Heart right ventricle (tissue), 16 donors: ENCODE data around the gene HOXC12. TPM values are rescaled to one million over a fixed set of nuclear protein-coding genes. Genes with fewer than 3 reads are reported as not detected.

Source experiments
- ATAC-seq, 8 donors: fragments of 200-7000 bp; cut with Tn5 transposase; one replicate each; pipeline ENCODE4 v1.9.1; 2020; ENCODE audit warnings: mild to moderate bottlenecking in 8 of 8, moderate library complexity in 8 of 8, moderate number of reproducible peaks in 1 of 8
- DNase-seq, 2 donors: peaks; one replicate each; pipeline ENCODE4 v3.0.0-alpha.2; 2020
- H3K27ac ChIP-seq, 10 donors: fragments of 200-600 bp; sonication (generic) in 2 of 10; one replicate each; pipeline versions ENCODE4 v1.5.0 to v1.8.0; 2020 to 2022; ENCODE audit warnings: mild to moderate bottlenecking in 3 of 10
- H3K27me3 ChIP-seq, 7 donors: fragments of 200-600 bp; one replicate each; pipeline ENCODE4 v1.8.0; 2021 to 2022; ENCODE audit warnings: mild to moderate bottlenecking in 2 of 7
- H3K36me3 ChIP-seq, 9 donors: fragments of 200-600 bp; sonication (generic) in 1 of 9; one replicate each; pipeline versions ENCODE4 v1.5.0 to v1.8.0; 2020 to 2022; ENCODE audit warnings: mild to moderate bottlenecking in 2 of 9
- H3K4me1 ChIP-seq, 9 donors: fragments of 200-600 bp; sonication (generic) in 1 of 9; one replicate each; pipeline versions ENCODE4 v1.5.0 to v1.8.0; 2020 to 2022; ENCODE audit warnings: mild to moderate bottlenecking in 4 of 9
- H3K4me3 ChIP-seq, 10 donors: fragments of 200-600 bp; sonication (generic) in 2 of 10; one replicate each; pipeline versions ENCODE4 v1.5.0 to v1.8.0; 2020 to 2022; ENCODE audit warnings: mild to moderate bottlenecking in 7 of 10, moderate library complexity in 2 of 10
- H3K9me3 ChIP-seq, 11 donors: fragments of 200-600 bp in 10 of 11; sonication (generic) in 2 of 11; one replicate each; pipeline versions ENCODE4 v1.5.0 to v1.8.0; 2013 to 2022; ENCODE audit warnings: mild to moderate bottlenecking in 2 of 11, control low read depth in 1 of 11, moderate library complexity in 1 of 11
- WGBS, 2 donors: extraction: QIAGEN DNeasy Blood & Tissue Kit; methylation state at CpG; one replicate each; pipeline ENCODE4 v1.1.7; 2013; ENCODE audit warnings: inconsistent platforms in 1 of 2; 5-methylcytosine and 5-hydroxymethylcytosine counted together
- intact Hi-C, 10 donors: fragments of 100-400 bp; cut with DNase I; formaldehyde crosslinking; loops; one replicate each; pipeline versions ENCODE4 v1.11.1 to v1.14.2; 2022
- polyA plus RNA-seq, 2 donors: library from polyadenylated mRNA; stranded (reverse); fragments of 200-250 nt; gene quantifications; one replicate each; pipeline ENCODE4 v1.2.3, GENCODE V29; 2013
- total RNA-seq, 10 donors: library from RNA; stranded (reverse); fragmentation: NEBNext Ultra II Directional in 3 of 10; extraction: Animal tissue kit (Norgen Biotek cat#: 25700) in 3 of 10; gene quantifications; one replicate each; pipeline versions ENCODE4 v1.2.1 to v1.2.4, GENCODE V29; 2021 to 2023
- TF ChIP-seq, protein P1 (sequence below), 9 donors: fragments of 200-600 bp; sonication (generic) in 2 of 9; IDR thresholded peaks; one replicate each; pipeline versions ENCODE4 v1.5.0 to v1.8.0; 2021 to 2022; ENCODE audit warnings: antibody characterized with exemption in 9 of 9, mild to moderate bottlenecking in 5 of 9, moderate library complexity in 1 of 9
- donor health status: Arrhythmogenic right ventricular cardiomyopathy.
- donor health status: ischemic (EF 13 %, LVEDD 7.1; RV severe dilation, severe dysfunction).
- donor health status: healthy with polysubstance abuse.
- donor health status: DM: no; HTN: yes; CAD: no.
- donor health status: DM: no; HTN: no; CAD: no.
- donor health status: ischemic (EF 25% LVEDD 6.9; RV normal size, moderate dysfunction).
- donor health status: ischemic (EF 25% LVEDD 5.7; RV mildly dilated, moderate dysfunction).
- donor health status: healthy.
- donor health status: DM: yes; HTN: yes; CAD: no.
- donor health status: Ischemic cardiomyopathy.
- donor health status: ischemic (EF 35%, LVEDD 5.7; RV mildly dilated, moderate dysfunction).
- donor health status: nonischemic (EF 11% LVEDD 7.7; RV severe dilation, severe dysfunction).
- donor health status: DM: yes; HTN: yes; CAD: no.
- donor health status: PGD.
- donor health status: ischemic (EF 29% LVEDD 5.4; RV normal size, mild dysfunction).
- donor health status: nonischemic (EF 23%, LVEDD 6.1; RV moderate dilation, normal function).

The HOXC12 gene
- total and polyA plus RNA-seq, 12 donors: not detected

GRCh38 chr12:53976823-53977595 lies 22.3 kb downstream of the HOXC12 start:
- TF ChIP-seq, protein P1, sequence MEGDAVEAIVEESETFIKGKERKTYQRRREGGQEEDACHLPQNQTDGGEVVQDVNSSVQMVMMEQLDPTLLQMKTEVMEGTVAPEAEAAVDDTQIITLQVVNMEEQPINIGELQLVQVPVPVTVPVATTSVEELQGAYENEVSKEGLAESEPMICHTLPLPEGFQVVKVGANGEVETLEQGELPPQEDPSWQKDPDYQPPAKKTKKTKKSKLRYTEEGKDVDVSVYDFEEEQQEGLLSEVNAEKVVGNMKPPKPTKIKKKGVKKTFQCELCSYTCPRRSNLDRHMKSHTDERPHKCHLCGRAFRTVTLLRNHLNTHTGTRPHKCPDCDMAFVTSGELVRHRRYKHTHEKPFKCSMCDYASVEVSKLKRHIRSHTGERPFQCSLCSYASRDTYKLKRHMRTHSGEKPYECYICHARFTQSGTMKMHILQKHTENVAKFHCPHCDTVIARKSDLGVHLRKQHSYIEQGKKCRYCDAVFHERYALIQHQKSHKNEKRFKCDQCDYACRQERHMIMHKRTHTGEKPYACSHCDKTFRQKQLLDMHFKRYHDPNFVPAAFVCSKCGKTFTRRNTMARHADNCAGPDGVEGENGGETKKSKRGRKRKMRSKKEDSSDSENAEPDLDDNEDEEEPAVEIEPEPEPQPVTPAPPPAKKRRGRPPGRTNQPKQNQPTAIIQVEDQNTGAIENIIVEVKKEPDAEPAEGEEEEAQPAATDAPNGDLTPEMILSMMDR (IDR thresholded peaks at IDR 0.05): no peak
- ATAC-seq (no peak), DNase-seq (no peak)
- H3K27ac ChIP-seq: no peak overlapping the region
- peaks cover 63 to 100% (median 98%) of the 10 kb centered on the region in 7 donors for H3K27me3 ChIP-seq
- no peaks in the 10 kb centered on the region for H3K36me3 ChIP-seq
- intact Hi-C loops: no loop called here
- H3K4me1 ChIP-seq: peaks cover 2 to 28% (median 16%) of the 10 kb centered on the region in 9 donors
- 8 to 11% methylated on average over 9 of the region's 9 CpGs for WGBS, 2 donors
- no peaks in the 10 kb centered on the region for H3K9me3 ChIP-seq
- H3K4me3 ChIP-seq: no peak overlapping the region

GRCh38 chr12:53977596-53978445 lies 23.1 kb downstream of the HOXC12 start:
- Histone ChIP-seq H3K4me3 (no peak overlapping the region), H3K9me3 (no peaks in the 10 kb centered on the region), H3K27me3 (peaks cover 64 to 100% (median 98%) of the 10 kb centered on the region in 7 donors), H3K27ac (no peak overlapping the region), H3K4me1 (peaks cover 2 to 28% (median 16%) of the 10 kb centered on the region in 9 donors), H3K36me3 (no peaks in the 10 kb centered on the region)
- TF ChIP-seq, protein P1 (IDR thresholded peaks at IDR 0.05): no peak
- DNase-seq (no peak), ATAC-seq (no peak)
- 3 to 6% methylated on average over 11 of the region's 11 CpGs for WGBS, 2 donors
- intact Hi-C loops: no loop called here

DNA sequence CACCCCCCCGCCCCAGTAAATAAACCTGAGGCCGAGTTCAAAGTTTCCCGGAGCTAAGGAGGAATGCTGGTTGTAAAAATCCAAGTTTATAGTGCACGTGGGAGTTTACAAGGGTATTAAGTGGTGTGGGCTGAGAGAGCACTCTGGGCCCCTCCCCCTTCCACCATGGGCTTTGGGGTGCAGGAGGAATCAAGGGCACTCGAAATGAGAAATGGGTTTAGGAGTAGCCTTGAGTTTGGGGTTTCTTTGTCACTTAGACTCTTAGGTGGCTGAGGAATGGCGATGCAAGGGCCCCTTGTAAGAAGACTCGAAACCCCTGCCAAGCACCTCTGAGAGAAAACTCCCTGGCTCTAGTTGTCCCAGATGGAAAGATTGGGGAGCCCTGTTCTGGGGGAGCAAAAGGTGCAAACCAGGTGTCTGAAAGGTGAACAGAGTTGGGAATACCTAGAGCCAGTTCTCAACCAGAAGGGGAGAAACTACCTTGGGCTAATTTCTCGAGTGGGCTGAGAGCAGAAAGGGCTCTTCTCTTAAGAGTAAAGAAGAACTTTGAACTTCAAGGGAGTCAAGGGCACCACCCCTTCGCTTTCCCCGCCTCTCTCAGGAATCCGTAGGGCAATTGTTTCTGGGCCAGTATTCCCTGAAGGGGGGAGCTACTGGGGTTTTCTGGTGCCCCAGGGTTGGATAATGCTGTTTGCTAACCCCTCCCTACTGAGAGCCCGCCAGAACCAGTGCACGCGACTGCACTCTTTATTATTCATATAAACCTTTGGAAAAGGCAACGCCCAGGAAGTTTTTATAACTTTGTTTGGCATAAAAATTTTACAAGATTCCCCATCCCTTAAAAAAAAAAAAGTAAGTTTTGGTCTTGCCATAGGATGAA lies 24.0 kb downstream of the HOXC12 start:
- Histone ChIP-seq H3K4me1 (peaks cover 2 to 23% (median 15%) of the 10 kb centered on the region in 9 donors), H3K36me3 (no peaks in the 10 kb centered on the region), H3K9me3 (no peaks in the 10 kb centered on the region), H3K27ac (no peak overlapping the region), H3K4me3 (no peak overlapping the region), H3K27me3 (peaks cover 62 to 100% (median 98%) of the 10 kb centered on the region in 7 donors)
- TF ChIP-seq, protein P1 (IDR thresholded peaks at IDR 0.05): no peak
- ATAC-seq: no peak
- no peak for DNase-seq
- 6 to 13% methylated on average over 15 of the region's 15 CpGs for WGBS, 2 donors
- intact Hi-C loops: no loop called here
